ENCODE results near the gene MYO15B.
"Not testable (repeated sequence)": the region's sequence is repeated elsewhere in the genome, so short reads cannot be mapped to it uniquely, and the experiment has no call there.

The MYO15B gene

GRCh38 chr17:75575728-75576127 lies 11.9 kb upstream of the MYO15B start:
- no peak for DNase-seq (ENCODE audit: low read depth)

- DNase-seq (ENCODE audit: low read depth): no peak
These were observed 10.9 kb upstream of the MYO15B start for GRCh38 chr17:75576661-75577060.

- DNase-seq (ENCODE audit: low read depth): peak; percentile 32
These were observed 6.4 kb upstream of the MYO15B start for GRCh38 chr17:75581121-75581725.

GRCh38 chr17:75583197-75583596 lies 4.4 kb upstream of the MYO15B start:
- DNase-seq (ENCODE audit: low read depth): not testable (repeated sequence)

GRCh38 chr17:75584849-75585175 lies 2.8 kb upstream of the MYO15B start:
- DNase-seq (ENCODE audit: low read depth): no peak

- no peak for DNase-seq (ENCODE audit: low read depth)
These were observed 1.0 kb downstream of the MYO15B start for GRCh38 chr17:75588596-75589011.

- DNase-seq (ENCODE audit: low read depth): peak; percentile 98
These were observed 1.7 kb downstream of the MYO15B start for GRCh38 chr17:75589012-75589918.

GRCh38 chr17:75589919-75590303 lies 2.3 kb downstream of the MYO15B start:
- no peak for DNase-seq (ENCODE audit: low read depth)

GRCh38 chr17:75590314-75590761 lies 2.7 kb downstream of the MYO15B start:
- no peak for DNase-seq (ENCODE audit: low read depth)

GRCh38 chr17:75590849-75591721 lies 3.5 kb downstream of the MYO15B start:
- DNase-seq (ENCODE audit: low read depth): no peak

- no peak for DNase-seq (ENCODE audit: low read depth)
These were observed 4.2 kb downstream of the MYO15B start for GRCh38 chr17:75591722-75592302.

- no peak for DNase-seq (ENCODE audit: low read depth)
These were observed 4.9 kb downstream of the MYO15B start for GRCh38 chr17:75592348-75593020.

GRCh38 chr17:75593430-75593829 lies 5.8 kb downstream of the MYO15B start:
- DNase-seq (ENCODE audit: low read depth): not testable (repeated sequence)

- DNase-seq (ENCODE audit: low read depth): no peak
These were observed 7.1 kb downstream of the MYO15B start for GRCh38 chr17:75594499-75595283.

- no peak for DNase-seq (ENCODE audit: low read depth)
These were observed 7.8 kb downstream of the MYO15B start for GRCh38 chr17:75595284-75595919.

- no peak for DNase-seq (ENCODE audit: low read depth)
These were observed 8.3 kb downstream of the MYO15B start for GRCh38 chr17:75595920-75596313.

- no peak for DNase-seq (ENCODE audit: low read depth)
These were observed 8.9 kb downstream of the MYO15B start for GRCh38 chr17:75596320-75597087.

GRCh38 chr17:75601057-75601987 lies 13.7 kb downstream of the MYO15B start:
- peak; percentile 47 for DNase-seq (ENCODE audit: low read depth)

Data from stimulated activated CD8-positive, alpha-beta memory T cell treated with anti-CD3 and anti-CD28 coated beads, Interleukin-7, amount 100 ng/mL, for 24 hours (primary cell).